ENCODE measurements around the gene NRAS. TPM values are rescaled to one million over a fixed set of nuclear protein-coding genes. Genes with fewer than 3 reads are reported as not detected.

Gene NRAS
- total RNA-seq, 1 donor from 2014 or later: 25.1 TPM

DNA sequence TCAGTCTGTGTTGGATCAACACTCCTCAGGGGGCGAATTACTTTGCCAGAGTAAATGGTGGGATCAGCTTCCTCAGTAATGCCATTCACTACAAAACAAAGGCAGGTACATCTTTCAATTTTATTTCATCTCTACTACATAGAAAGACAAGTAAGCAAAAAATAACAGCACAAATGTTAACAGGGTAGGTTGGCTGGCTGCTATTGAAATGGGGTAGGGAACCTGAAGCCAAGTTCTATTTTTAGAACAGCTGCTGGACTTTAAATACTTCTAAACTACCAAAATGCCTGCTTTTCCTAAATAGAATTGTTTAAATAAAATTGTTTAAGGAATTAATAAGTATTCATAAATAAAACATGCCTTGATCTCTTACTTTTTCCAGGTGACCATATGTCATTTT lies 7.3 kb upstream of the NRAS start:
- no peaks in the 10 kb centered on the region for H3K4me1 ChIP-seq
- intact Hi-C loops (cut with DNase I): no loop called here
- H3K36me3 ChIP-seq: peaks cover 100% of the 10 kb centered on the region

DNA sequence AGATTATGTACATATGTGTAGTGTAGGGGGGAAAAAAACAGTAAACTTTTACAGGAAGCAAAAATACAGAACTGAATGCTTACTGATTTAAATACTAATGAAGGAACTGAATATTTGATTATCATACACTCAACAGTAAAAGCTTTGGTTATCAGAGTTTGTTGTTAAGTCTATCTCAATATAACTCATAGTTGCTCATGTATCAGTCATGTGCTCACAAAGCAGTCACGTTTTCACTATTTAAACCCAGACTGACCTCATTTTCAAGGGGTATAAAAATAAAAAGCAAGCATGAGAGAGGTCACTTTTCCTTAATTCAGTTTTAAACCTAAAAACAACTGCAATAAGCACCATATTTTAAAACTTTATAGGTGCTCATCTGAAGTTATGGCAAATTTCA lies 6.9 kb upstream of the NRAS start:
- H3K4me1 ChIP-seq: no peaks in the 10 kb centered on the region
- H3K4me3 ChIP-seq: no peak overlapping the region
- intact Hi-C loops (cut with DNase I): no loop called here
- no peak for ATAC-seq
- TF ChIP-seq, protein P1, sequence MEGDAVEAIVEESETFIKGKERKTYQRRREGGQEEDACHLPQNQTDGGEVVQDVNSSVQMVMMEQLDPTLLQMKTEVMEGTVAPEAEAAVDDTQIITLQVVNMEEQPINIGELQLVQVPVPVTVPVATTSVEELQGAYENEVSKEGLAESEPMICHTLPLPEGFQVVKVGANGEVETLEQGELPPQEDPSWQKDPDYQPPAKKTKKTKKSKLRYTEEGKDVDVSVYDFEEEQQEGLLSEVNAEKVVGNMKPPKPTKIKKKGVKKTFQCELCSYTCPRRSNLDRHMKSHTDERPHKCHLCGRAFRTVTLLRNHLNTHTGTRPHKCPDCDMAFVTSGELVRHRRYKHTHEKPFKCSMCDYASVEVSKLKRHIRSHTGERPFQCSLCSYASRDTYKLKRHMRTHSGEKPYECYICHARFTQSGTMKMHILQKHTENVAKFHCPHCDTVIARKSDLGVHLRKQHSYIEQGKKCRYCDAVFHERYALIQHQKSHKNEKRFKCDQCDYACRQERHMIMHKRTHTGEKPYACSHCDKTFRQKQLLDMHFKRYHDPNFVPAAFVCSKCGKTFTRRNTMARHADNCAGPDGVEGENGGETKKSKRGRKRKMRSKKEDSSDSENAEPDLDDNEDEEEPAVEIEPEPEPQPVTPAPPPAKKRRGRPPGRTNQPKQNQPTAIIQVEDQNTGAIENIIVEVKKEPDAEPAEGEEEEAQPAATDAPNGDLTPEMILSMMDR (IDR thresholded peaks at IDR 0.05): no peak
- H3K27ac ChIP-seq: no peak overlapping the region
- no peaks in the 10 kb centered on the region for H3K27me3 ChIP-seq (ENCODE audit: low read depth)
- H3K9me3 ChIP-seq: no peaks in the 10 kb centered on the region
- H3K36me3 ChIP-seq: peaks cover 100% of the 10 kb centered on the region
- no peak for DNase-seq

More for the DNA sequence above, 7.3 kb upstream of the NRAS start:
- no peak for ATAC-seq
- TF ChIP-seq, protein P1 (IDR thresholded peaks at IDR 0.05): no peak
- Histone ChIP-seq H3K9me3 (no peaks in the 10 kb centered on the region), H3K4me3 (no peak overlapping the region), H3K27me3 (ENCODE audit: low read depth) (no peaks in the 10 kb centered on the region), H3K27ac (no peak overlapping the region)
- no peak for DNase-seq

DNA sequence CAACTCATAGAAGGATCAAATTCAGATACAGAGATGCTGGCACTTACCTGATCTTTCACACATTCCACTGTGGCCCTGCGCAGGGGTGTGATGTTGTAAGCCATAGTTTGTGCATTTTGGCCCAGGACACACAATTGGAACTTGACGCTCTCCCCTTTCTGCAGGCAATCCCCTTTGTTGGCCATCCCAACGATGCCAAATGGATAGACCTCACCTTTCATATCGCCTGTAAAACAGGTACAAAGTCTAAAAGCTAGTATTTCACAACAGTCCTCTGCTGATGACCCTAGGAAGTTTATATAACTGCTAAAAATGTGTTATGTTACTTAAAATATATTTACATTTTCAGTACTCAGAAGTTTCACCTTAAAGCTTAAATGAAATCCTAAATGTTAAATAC lies 3.9 kb upstream of the NRAS start:
- no peaks in the 10 kb centered on the region for H3K9me3 ChIP-seq
- no peak for ATAC-seq
- H3K27ac ChIP-seq: no peak overlapping the region
- peaks cover 83% of the 10 kb centered on the region for H3K36me3 ChIP-seq
- peaks cover 13% of the 10 kb centered on the region for H3K4me1 ChIP-seq
- H3K27me3 ChIP-seq (ENCODE audit: low read depth): no peaks in the 10 kb centered on the region
- no peak for DNase-seq
- no peak overlapping the region for H3K4me3 ChIP-seq
- intact Hi-C loops (cut with DNase I): no loop called here
- TF ChIP-seq, protein P1 (IDR thresholded peaks at IDR 0.05): no peak

DNA sequence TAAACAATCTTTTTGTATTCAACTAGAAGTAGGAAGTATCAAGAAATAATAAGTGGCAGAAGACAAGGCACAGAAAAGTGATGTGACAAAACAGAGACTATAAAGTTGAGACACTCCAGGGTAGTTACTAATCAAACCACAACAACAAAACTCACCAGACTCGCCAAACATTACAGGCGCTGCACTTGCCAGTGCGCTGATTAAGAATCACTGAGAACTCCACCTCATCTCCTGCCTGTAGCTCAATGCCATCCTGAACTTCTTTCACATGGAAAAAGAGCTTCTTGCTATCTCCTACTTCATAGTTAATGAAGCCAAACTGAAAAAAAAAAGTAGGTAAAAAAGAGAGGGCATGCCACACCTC lies 2.8 kb upstream of the NRAS start:
- TF ChIP-seq, protein P1 (IDR thresholded peaks at IDR 0.05): no peak
- DNase-seq: no peak
- H3K9me3 ChIP-seq: no peaks in the 10 kb centered on the region
- intact Hi-C loops (cut with DNase I): no loop called here
- peaks cover 76% of the 10 kb centered on the region for H3K36me3 ChIP-seq
- H3K4me1 ChIP-seq: peaks cover 24% of the 10 kb centered on the region
- ATAC-seq: no peak
- H3K27me3 ChIP-seq (ENCODE audit: low read depth): no peaks in the 10 kb centered on the region
- no peak overlapping the region for H3K27ac ChIP-seq
- H3K4me3 ChIP-seq: no peak overlapping the region

DNA sequence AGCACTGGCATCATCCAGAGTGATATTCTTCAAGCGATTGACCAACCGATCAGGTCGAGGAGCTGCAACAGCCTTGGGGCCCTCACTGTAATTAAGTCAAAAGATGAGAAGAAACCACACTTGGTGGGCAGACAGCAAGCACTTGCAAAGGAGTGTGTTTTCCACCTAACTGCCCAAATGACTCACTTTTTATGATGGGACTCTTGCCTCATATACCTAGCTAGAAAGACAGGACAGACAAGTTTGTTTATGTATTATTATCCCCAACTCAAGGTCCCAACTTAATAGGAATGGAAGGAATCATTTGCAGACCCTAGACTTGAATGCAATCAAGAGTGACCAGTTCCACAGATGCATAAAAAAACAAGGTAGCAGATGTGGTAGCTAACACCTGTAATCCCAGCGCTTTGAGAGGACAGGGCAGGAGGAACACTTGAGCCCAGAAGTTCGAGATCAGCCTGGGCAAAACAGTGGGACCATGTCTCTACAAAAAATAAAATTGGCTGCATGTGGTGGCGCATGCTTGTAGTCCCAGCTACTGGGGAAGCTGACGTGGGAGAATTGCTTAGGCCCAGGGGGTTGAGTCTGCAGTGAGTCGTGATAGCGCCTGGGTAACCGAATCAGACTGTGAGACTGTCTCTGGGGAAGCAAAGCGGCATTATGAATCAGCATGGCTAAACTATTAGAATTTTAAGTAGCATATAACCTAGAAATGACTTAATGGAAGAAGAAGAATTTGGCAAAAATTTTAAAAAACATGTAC lies 2.3 kb upstream of the NRAS start:
- peaks cover 72% of the 10 kb centered on the region for H3K36me3 ChIP-seq
- TF ChIP-seq, protein P1 (IDR thresholded peaks at IDR 0.05): no peak
- ATAC-seq: no peak

More for the DNA sequence above, 2.3 kb upstream of the NRAS start:
- Histone ChIP-seq H3K9me3 (no peaks in the 10 kb centered on the region), H3K4me3 (no peak overlapping the region), H3K27ac (no peak overlapping the region), H3K27me3 (ENCODE audit: low read depth) (no peaks in the 10 kb centered on the region), H3K4me1 (peaks cover 25% of the 10 kb centered on the region)
- intact Hi-C loops (cut with DNase I): no loop called here
- no peak for DNase-seq
